GM12878 (cell line): ENCODE results near the gene ADGRL3. TPM values are rescaled to one million over a fixed set of nuclear protein-coding genes. Genes with fewer than 3 reads are reported as not detected.

ENCODE experiments used
- ATAC-seq: fragments of 200-7000 bp; cut with Tn5 transposase; 3 replicates; pipeline ENCODE4 v1.9.1; 2020; ENCODE audit warnings: mild to moderate bottlenecking, moderate library complexity
- BruUV-seq: library from RNA; stranded (reverse); fragments of 400-500 nt; replicated peaks from 2 replicates; lab custom pipeline; 2021; lab: Mats Ljungman, UMichigan
- CTCF ChIA-PET: fragments of 300-600 bp; sonication (Branson Sonifier 250); formaldehyde crosslinking; extraction: SDS; loops from one replicate; lab custom pipeline; 2021; ENCODE audit warnings: inconsistent platforms; lab: Yijun Ruan, JAX
- POLR2A ChIA-PET: fragments of 350-600 bp; formaldehyde crosslinking; extraction: SDS; loops from one replicate; lab custom pipeline; 2021; ENCODE audit warnings: inconsistent platforms; lab: Charles Lee
- RAD21 ChIA-PET: fragments of 300-600 bp; sonication (Branson Sonifier 250); formaldehyde crosslinking; loops from one replicate; lab custom pipeline; 2023; ENCODE audit warnings: antibody characterized with exemption; ENCODE audit not compliant: unreplicated experiment; lab: Charles Lee
- SMC1A ChIA-PET: fragments of 300-600 bp; sonication (Branson Sonifier 250); formaldehyde crosslinking; loops from one replicate; lab custom pipeline; 2023; ENCODE audit not compliant: unreplicated experiment, uncharacterized antibody; lab: Charles Lee
- DNase-seq: peaks from one replicate; pipeline ENCODE4 v3.0.0-alpha.2; 2011; ENCODE audit warnings: low read depth, low spot score
- FAIRE-seq: peaks from 3 replicates; lab custom pipeline; 2011; peaks lifted over from hg19 to GRCh38; lab: Jason Lieb, UNC
- H2AFZ ChIP-seq: 2 replicates; pipeline ENCODE4 v1.6.0; 2011; ENCODE audit warnings: low read depth, low read length, control low read depth; ENCODE audit not compliant: control insufficient read depth
- H3K27ac ChIP-seq: 2 replicates; pipeline ENCODE4 v1.5.1; 2011; ENCODE audit warnings: control low read depth; ENCODE audit not compliant: control insufficient read depth, insufficient read depth
- H3K27me3 ChIP-seq, 2 experiments: replicated peaks in 1 of 2; 2 replicates each; pipeline versions ENCODE4 v1.6.0 to v1.6.1; 2011; ENCODE audit warnings: low read length in 1 of 2; ENCODE audit not compliant: control insufficient read depth in 2 of 2, insufficient read depth in 2 of 2
- H3K36me3 ChIP-seq, 2 experiments: 2 replicates each; pipeline ENCODE4 v1.5.1; 2011; ENCODE audit warnings: low read length in 1 of 2; ENCODE audit not compliant: control insufficient read depth in 2 of 2, insufficient read depth in 2 of 2
- H3K4me1 ChIP-seq: 2 replicates; pipeline ENCODE4 v1.6.1; 2011; ENCODE audit warnings: mild to moderate bottlenecking, low read length, moderate library complexity, mixed read lengths; ENCODE audit not compliant: control insufficient read depth, insufficient read depth
- H3K4me2 ChIP-seq: 2 replicates; pipeline ENCODE4 v1.6.0; 2011; ENCODE audit warnings: control low read depth; ENCODE audit not compliant: control insufficient read depth, insufficient read depth
- H3K4me3 ChIP-seq: fragments of 200-600 bp; sonication (generic); 2 replicates; pipeline ENCODE4 v1.5.1; 2016
- H3K79me2 ChIP-seq: 2 replicates; pipeline ENCODE4 v1.6.0; 2011; ENCODE audit warnings: low read length; ENCODE audit not compliant: control insufficient read depth, insufficient read depth
- H3K9ac ChIP-seq: 2 replicates; pipeline ENCODE4 v1.8.0; 2011; ENCODE audit warnings: low read length, control low read depth, mixed read lengths; ENCODE audit not compliant: control insufficient read depth, insufficient read depth
- H3K9me3 ChIP-seq: replicated peaks from 3 replicates; pipeline ENCODE4 v1.5.1; 2011; ENCODE audit warnings: mild to moderate bottlenecking, low read length; ENCODE audit not compliant: control insufficient read depth, insufficient read depth
- H4K20me1 ChIP-seq: 2 replicates; pipeline ENCODE4 v1.6.0; 2011; ENCODE audit not compliant: control insufficient read depth, insufficient read depth
- ATF3 ChIP-seq: IDR thresholded peaks from 2 replicates; pipeline ENCODE4 v1.6.1; 2011; ENCODE audit warnings: low read depth, mild to moderate bottlenecking, low read length, moderate library complexity, borderline replicate concordance; ENCODE audit errors: extremely low read depth
- BACH1 ChIP-seq: fragments of 450-650 bp; IDR thresholded peaks from 2 replicates; pipeline ENCODE4 v1.6.1; 2017; ENCODE audit warnings: mild to moderate bottlenecking, borderline replicate concordance
- BCLAF1 ChIP-seq: fragments of 450-650 bp; IDR thresholded peaks from 2 replicates; pipeline ENCODE4 v1.6.1; 2017; ENCODE audit warnings: antibody characterized with exemption, mild to moderate bottlenecking, moderate library complexity
- BMI1 ChIP-seq: fragments of 450-650 bp; IDR thresholded peaks from 2 replicates; pipeline ENCODE4 v1.6.1; 2016; ENCODE audit warnings: mild to moderate bottlenecking, moderate library complexity, borderline replicate concordance
- FOS ChIP-seq: IDR thresholded peaks from 3 replicates; pipeline ENCODE4 v1.6.1; 2011; ENCODE audit warnings: borderline replicate concordance; ENCODE audit not compliant: insufficient read length; ENCODE audit errors: extremely low read depth
- KAT2A ChIP-seq: conservative IDR thresholded peaks from 2 replicates; pipeline ENCODE4 v1.6.1; 2011; ENCODE audit warnings: low read depth, low read length; ENCODE audit not compliant: control insufficient read depth
- MEF2A ChIP-seq: IDR thresholded peaks from 2 replicates; pipeline ENCODE4 v1.6.1; 2011; ENCODE audit warnings: low read depth, mild to moderate bottlenecking, low read length, moderate library complexity; ENCODE audit not compliant: insufficient read depth
- NFYB ChIP-seq: IDR thresholded peaks from 2 replicates; pipeline ENCODE4 v1.6.1; 2011; ENCODE audit warnings: low read depth, mild to moderate bottlenecking, low read length, improper control_type of control experiment, moderate library complexity; ENCODE audit not compliant: insufficient read depth
- PML ChIP-seq: IDR thresholded peaks from 2 replicates; pipeline ENCODE4 v1.6.1; 2012; ENCODE audit warnings: low read length, inconsistent platforms
- POU2F2 ChIP-seq: IDR thresholded peaks from 3 replicates; pipeline ENCODE4 v1.6.1; 2011; ENCODE audit warnings: low read depth, mild to moderate bottlenecking, low read length, borderline replicate concordance
- RAD21 ChIP-seq: IDR thresholded peaks from 2 replicates; pipeline ENCODE4 v1.6.1; 2011; ENCODE audit warnings: mild to moderate bottlenecking, low read depth, low read length, moderate library complexity; ENCODE audit not compliant: insufficient read depth
- RAD51 ChIP-seq: fragments of 450-650 bp; IDR thresholded peaks from 2 replicates; pipeline ENCODE4 v1.6.1; 2016; ENCODE audit warnings: moderate library complexity, mild to moderate bottlenecking, inconsistent platforms
- SKIL ChIP-seq: fragments of 450-650 bp; IDR thresholded peaks from 2 replicates; pipeline ENCODE4 v1.6.1; 2017; ENCODE audit warnings: mild to moderate bottlenecking, low read depth, inconsistent platforms; ENCODE audit not compliant: poor library complexity, severe bottlenecking
- WGBS: methylation state at CpG from one replicate; pipeline ENCODE4 v1.1.6; 2016; ENCODE audit warnings: low lambda C conversion rate; ENCODE audit not compliant: insufficient replicate concordance, insufficient coverage; ENCODE audit errors: missing lambda C conversion rate; 5-methylcytosine and 5-hydroxymethylcytosine counted together
- in situ Hi-C: fragments of 300-500 bp; cut with MboI; formaldehyde crosslinking; loops from 9 replicates; pipeline ENCODE4 v1.14.3; 2018; ENCODE audit warnings: mixed read lengths
- intact Hi-C: fragments of 100-400 bp; cut with micrococcal nuclease; formaldehyde crosslinking; loops from one replicate; pipeline ENCODE4 v1.14.2; 2022; ENCODE audit not compliant: unreplicated experiment
- polyA plus RNA-seq, 11 experiments: library from polyadenylated mRNA; depleted of rRNA in 4 of 11; unstranded in 6 of 11; stranded (reverse) in 5 of 11; fragments of >200 nt; fragmentation: Nextera tagmentation in 4 of 11; fragmentation: Illumina TruSeq in 1 of 11; extraction: Ambion mirVana in 4 of 11; extraction: Trizol in 1 of 11; gene quantifications; 1 replicate in 1 of 11; 2 replicates in 10 of 11; pipeline versions ENCODE4 v1.2.1 to v1.2.3, GENCODE V29; 2011 to 2016; ENCODE audit warnings: inconsistent platforms in 2 of 11, missing spikeins in 2 of 11, low read depth in 1 of 11
- total RNA-seq, 4 experiments: library from RNA; depleted of rRNA in 3 of 4; stranded (reverse); fragments of >200 nt in 3 of 4; fragmentation: Illumina TruSeq in 1 of 4; extraction: Trizol in 1 of 4; gene quantifications; 2 replicates each; pipeline versions ENCODE4 v1.2.1 to v1.2.3, GENCODE V29; 2013 to 2021

ADGRL3 gene
- total and polyA plus RNA-seq, 10 of the 15 experiments (the other 5 are each of a cell fraction or from before 2014, with no cell fraction given), result 1.1 TPM; not detected in 9

- intact Hi-C loops, result no loop called here
- ATAC-seq (no peak), FAIRE-seq (no peak), DNase-seq (no peak)
- no TSS peak for BruUV-seq
- Histone ChIP-seq H2AFZ (no peak overlapping the region), H4K20me1 (no peaks in the 10 kb centered on the region), H3K27me3 (no peaks in the 10 kb centered on the region), H3K9ac (no peak overlapping the region), H3K4me1 (no peaks in the 10 kb centered on the region), H3K27ac (no peak overlapping the region), H3K36me3 (no peaks in the 10 kb centered on the region), H3K4me2 (no peak overlapping the region), H3K9me3 (no peaks in the 10 kb centered on the region), H3K79me2 (no peaks in the 10 kb centered on the region), H3K4me3 (no peak overlapping the region)
- POLR2A ChIA-PET, result no interaction called here
- RAD21 ChIA-PET, result no interaction called here
- WGBS, result 39% methylated on average over 5 of the region's 5 CpGs
- in situ Hi-C loops, result no loop called here
- SMC1A ChIA-PET, result no interaction called here
- CTCF ChIA-PET, result interaction anchor here (1.3 kb wide), 1 partner anchor 8 kb away, joined by 3 read pairs; no protein-coding TSS in a partner anchor
- TF ChIP-seq FOS, result no peak
- TF ChIP-seq SKIL, result no peak
- no peak for TF ChIP-seq BACH1
- TF ChIP-seq PML, result no peak
- no peak for TF ChIP-seq RAD51
- no peak for TF ChIP-seq NFYB
- no peak for TF ChIP-seq BCLAF1
- TF ChIP-seq RAD21, result no peak
- TF ChIP-seq KAT2A, result no peak
- no peak for TF ChIP-seq POU2F2
- TF ChIP-seq BMI1, result no peak
- no peak for TF ChIP-seq ATF3
- no peak for TF ChIP-seq MEF2A
Measured at GRCh38 chr4:61596606-61597340, 396.6 kb downstream of the ADGRL3 start.
